ENCODE measurements around the gene ZNF556.

The ZNF556 gene

DNA sequence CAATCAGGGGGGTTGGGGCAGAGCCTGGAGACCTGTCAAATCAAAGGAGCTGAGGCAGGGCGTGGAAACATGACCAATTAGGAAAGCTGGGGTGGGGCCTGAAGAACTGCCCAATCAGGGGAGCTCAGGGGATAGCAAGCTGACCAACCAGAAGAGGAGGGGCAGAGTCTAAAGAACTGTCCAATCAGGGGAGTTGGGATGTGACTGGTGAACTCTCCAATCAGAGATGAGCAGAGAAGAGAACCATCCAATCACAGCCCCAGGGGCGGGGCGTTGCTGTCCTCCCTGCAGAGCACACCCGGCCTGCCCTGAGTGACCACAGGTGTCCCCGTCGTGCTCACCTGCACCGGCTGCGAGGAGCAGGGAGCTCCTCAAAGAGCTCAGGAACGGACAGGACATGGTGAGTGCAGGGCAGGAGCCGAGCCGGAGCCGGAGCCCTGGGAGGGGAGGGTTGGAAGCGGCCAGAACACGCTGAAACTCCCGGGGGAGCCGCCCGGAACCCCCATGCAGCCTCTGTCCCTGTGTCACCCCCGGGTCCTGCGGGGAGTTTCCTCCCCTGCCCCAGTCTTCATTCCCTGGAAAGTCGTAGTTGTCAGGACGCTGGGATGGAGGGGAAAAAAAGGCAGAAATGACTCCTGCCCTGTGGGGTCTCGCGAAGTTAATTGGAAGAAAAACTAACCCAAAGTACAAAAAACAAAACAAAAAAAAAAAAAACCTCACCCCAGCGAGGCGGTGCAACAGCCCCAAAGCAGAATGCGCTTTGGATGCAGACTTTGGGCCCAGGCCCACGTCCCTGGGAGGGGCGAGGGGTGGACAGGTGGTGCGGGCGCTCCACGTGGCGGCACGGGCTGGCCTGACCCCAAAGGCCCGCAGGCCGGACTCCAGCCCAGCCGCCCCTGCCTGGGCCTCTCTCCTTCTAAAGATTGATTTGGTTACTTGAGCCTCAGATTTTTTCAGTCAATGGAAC is at the start of gene ZNF556:
TSS of gene ZNF556 (plus strand) at position 311 of the 967 bp plus-strand sequence. CDS start at position 398, 87 bp downstream.
- no peak for DNase-seq (ENCODE audit: low read depth in 2 of 2, low spot score in 1 of 2)

GRCh38 chr19:2819540-2820111 is 47.5 kb upstream of the ZNF556 start, which contains the start of gene ZNF554:
ZNF554 (plus strand) TSS chr19:2819868; CDS start chr19:2820072, 204 bp downstream.
- peak; percentile 94 to 95 for DNase-seq (ENCODE audit: low read depth in 2 of 2, low spot score in 1 of 2)

- DNase-seq (ENCODE audit: low read depth in 2 of 2, low spot score in 1 of 2): no peak
Observed at GRCh38 chr19:2820112-2820702, 46.9 kb upstream of the ZNF556 start.

DNA sequence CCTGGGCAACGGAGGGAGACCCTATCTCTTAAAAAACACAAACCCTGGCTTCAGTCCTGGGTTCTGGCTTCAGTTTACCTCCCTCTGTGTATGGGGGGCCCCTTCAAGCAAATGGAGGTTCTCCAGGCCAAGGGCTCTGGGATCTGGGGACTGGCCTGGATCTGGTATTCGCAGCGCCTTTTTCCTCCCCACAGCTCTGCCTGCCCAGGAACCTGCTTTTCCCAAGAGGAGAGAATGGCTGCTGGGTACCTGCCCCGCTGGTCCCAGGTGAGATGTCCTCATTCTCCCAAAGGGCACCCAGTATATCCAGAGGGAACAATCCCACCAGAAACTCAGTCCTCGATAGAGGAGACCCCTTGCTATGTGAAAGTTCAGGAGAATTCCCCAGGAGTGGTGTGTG is 44.3 kb upstream of the ZNF556 start:
- DNase-seq (ENCODE audit: low read depth in 2 of 2, low spot score in 1 of 2): no peak

- DNase-seq (ENCODE audit: low read depth in 2 of 2, low spot score in 1 of 2): no peak
Observed at GRCh38 chr19:2823646-2824045, 43.5 kb upstream of the ZNF556 start.

DNA sequence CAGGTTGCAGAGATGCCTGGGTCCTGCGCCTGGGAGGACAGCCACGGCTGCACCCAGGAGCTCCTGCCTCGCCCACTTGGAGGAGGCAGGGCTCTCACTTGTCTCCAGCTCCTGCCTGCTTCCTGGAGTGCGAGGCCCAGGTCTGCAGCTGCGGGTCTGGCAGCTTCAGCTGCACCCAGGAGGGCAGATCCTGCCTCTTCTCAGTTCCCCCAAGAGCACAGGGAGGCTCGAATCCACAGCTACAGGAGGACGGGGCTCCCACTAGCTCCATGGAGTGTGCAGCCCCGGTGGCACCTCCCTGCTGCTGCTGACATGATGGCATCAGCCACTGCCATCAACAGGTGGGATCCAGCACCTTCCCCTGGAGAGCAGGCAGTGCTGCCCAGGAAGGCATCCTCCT is 43.0 kb upstream of the ZNF556 start:
- DNase-seq (ENCODE audit: low read depth in 2 of 2, low spot score in 1 of 2): no peak

GRCh38 chr19:2827022-2827421 is 40.1 kb upstream of the ZNF556 start:
- DNase-seq (ENCODE audit: low read depth in 2 of 2, low spot score in 1 of 2): no peak

DNA sequence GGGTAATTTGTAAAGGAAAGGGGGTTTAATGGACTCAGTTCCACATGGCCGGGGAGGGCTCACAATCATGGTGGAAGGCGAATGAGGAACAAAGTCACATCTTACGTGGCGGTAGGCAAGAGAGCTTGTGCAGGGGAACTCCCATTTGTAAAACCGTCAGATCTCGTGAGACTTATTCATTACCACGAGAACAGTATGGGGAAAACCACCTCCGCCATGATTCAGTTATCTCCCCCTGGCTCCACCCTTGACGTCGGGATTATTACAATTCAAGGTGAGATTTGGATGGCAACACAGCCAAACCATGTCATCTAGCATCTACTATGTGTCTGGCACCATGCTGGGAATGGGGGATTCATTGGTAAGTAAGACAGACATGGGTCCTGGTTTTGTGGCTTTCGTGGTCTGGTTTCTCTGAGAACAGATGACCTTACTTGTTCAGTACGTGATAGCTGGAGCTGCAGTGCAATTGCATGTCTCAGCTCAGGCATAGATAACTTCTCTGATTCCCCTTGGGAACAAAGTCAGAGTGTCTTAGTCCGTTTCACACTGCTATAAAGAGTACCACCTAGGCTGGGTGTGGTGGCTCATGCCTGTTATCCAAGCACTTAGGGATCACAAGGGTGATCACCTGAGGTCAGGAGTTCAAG is 39.2 kb upstream of the ZNF556 start:
- DNase-seq (ENCODE audit: low read depth in 2 of 2, low spot score in 1 of 2): no peak

GRCh38 chr19:2834294-2834871 is 32.8 kb upstream of the ZNF556 start:
- no peak for DNase-seq (ENCODE audit: low read depth in 2 of 2, low spot score in 1 of 2)

GRCh38 chr19:2837430-2837829 is 29.7 kb upstream of the ZNF556 start:
- DNase-seq (ENCODE audit: low read depth in 2 of 2, low spot score in 1 of 2): no peak

DNA sequence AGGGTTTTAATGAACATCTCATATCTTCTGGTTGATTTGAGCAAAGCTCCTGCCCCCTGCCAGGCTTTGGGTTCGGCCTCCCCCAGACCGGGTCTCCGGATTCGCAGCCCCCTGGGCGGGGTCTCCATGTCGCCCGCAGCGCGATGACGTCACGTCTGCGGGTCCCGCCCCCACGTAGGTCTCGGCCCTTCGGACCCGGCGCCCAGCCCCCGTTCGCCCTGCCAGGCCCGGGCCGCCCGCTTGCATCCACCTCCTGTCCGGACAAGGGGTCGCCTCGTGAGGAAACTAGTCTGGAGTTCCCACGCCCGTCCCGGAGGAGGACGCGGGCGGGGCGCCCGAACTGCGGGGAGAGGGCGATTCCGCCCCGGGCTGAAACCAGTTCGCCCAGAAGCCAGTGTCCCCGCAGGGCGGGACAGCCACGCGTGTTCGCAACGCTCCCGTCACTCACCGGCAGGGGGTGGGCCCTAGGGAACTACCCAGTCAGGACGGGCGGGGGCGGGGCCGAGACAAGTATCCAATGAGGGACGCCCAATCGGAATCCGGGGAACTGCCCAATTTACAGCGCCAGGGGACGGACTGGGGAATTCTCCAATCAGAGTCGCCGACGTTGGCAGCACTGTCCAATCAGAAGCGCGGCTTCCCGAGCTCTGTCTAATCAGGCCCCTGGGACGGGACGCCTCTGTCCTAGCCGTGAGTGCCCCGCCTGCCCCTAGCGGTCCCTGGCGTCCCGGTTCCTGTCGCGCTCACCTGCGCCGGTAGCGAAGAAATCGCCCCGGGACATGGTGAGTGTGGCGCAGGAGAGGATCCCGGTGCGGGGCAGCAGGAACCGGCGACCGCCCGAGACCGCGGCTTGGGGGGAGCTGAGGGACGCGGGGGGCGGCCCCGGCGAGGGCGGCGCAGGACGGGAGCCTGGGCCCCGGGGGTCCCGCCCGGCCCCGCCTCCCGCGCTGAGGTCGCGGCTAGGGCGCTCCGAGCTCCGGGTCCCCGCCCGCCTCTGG is 26.0 kb upstream of the ZNF556 start, which contains the start of gene ZNF555:
TSS of gene ZNF555 (plus strand) at position 682 of the 998 bp plus-strand sequence. CDS start at position 780, 98 bp downstream.
- DNase-seq (ENCODE audit: low read depth in 2 of 2, low spot score in 1 of 2): peak; percentile 97 to 99

DNA sequence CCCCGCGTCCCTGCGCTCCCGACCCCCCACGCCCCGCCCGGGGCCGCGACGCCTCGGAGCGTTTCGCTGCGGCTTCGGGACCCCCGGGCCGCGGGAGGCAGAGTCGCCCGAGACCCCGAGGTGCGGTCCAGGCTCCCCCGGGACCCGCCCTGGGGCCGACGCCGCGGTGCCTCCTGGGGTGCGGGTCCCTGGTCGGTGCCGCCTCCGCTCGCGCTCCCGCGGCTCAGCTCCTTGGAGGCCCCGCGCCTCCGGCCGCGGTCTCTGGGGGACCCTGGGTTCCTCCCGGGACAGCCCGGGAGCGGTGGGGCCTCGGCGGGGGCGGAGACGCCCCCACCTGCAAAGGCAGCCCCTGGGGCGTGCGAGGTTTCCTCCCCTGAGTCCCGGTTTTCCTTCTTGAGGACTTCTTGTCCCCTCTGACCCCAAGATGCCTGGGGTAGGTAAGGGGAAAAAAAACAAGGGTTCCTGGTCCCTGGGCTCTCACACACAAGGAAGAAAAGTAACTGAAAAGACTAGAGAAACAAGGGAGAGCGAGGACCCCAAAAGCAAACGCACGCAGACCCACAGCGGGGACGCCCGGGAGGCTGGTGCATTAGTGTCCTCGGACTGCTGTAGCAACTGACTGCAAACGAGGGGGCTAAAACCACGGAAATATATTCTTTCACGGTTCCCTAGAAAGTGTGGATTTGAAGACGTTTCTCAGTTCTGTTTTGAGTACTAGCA is 25.1 kb upstream of the ZNF556 start:
- no peak for DNase-seq (ENCODE audit: low read depth in 2 of 2, low spot score in 1 of 2)

DNA sequence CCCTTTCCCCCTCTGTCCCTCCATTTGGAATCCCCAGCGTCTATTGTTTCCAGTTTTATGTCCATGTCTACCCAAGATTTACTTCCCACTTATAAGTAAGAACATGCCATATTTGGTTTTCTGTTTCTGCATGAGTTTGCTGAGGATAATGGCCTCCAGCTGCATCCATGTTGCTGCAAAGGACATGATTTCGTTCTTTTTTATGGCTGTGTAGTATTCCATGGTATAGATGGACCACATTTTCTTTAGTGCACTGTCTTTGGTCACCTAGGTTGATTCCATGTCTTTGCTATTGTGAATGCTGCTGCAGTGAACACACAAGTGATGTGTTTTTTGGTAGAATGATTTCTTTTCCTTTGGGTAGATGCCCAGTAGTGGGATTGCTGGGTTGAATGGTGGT is 22.0 kb upstream of the ZNF556 start:
- no peak for DNase-seq (ENCODE audit: low read depth in 2 of 2, low spot score in 1 of 2)

DNA sequence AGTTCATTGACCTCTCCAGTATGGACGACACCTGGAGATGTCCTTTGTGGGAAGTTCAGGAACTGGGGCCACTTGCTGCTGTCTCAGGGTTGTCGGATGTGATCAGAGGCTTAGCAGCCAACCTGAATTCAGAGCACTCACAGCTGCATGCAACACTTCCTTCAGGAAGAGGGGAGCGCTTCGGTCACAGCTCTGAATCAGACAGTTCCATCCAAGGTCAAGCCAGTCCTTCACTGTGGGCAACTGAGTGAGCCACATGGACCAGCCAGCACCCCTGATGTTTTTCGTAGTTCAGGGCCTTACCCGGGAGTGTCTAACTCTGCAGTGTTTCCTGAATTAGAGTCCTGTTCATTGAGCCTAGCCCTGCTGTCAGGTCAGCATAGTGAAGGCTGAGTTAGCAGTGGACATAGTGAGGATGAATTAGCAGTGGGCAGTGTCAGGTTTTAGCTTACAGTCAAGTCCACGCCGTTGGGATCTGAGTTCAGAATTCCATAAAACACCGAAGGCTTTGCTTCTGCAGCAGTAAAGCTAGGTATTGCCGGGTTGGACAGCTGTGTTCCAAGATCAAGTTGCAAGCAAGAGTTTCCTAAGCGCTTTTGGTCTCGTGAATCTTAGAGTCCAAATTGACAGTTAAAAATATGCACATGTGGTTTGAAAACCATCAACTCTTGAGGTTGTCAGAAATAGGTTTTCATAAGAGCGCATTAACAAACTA is 20.8 kb upstream of the ZNF556 start:
- DNase-seq (ENCODE audit: low read depth in 2 of 2, low spot score in 1 of 2): no peak

GRCh38 chr19:2847507-2847906 is 19.6 kb upstream of the ZNF556 start:
- no peak for DNase-seq (ENCODE audit: low read depth in 2 of 2, low spot score in 1 of 2)

DNA sequence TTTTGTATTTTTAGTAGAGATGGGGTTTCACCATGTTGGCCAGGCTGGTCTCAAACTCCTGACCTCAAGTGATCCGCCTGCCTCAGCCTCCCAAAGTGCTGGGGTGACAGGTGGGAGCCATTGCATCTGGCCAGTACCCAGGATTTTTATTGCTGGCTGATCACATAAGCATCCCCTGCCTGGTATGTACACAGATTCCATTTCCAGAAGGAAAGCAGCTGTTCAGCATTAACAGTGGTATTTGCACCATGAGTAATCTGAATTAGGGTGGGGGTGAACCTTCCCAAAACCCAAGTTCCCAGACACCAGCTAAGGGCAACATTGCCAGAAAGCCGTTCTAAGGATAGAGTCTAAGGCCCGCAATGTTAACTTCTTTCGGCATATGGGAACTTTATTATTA is 18.5 kb upstream of the ZNF556 start:
- no peak for DNase-seq (ENCODE audit: low read depth in 2 of 2, low spot score in 1 of 2)

DNA sequence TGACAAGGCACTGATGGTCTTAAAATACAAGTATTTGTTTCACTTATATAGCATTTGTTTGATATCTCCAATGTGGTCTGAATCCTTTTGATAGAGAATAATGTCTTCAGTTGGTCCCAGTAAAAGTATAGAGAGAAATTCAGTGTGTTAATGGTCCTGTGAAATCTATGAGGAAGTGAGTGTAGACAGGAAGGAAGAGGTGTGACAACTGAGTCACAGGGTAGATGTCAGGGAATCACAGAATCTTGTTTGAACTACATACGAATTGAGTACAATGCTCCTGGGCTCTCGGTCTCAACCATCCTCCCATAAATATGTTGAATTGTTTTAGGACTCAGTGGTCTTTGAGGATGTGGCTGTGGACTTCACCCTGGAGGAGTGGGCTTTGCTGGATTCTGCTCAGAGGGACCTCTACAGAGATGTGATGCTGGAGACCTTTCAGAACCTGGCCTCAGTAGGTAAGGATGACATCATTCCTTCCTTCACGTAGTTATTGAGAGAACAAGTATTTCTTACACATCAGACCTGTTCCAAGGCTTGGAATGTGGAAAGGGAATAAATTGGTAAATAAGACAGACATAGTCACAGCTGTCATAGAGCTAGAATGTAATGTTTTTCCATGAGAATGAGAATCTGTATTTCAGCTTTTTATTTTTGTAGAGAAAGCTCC is 16.7 kb upstream of the ZNF556 start:
- DNase-seq (ENCODE audit: low read depth in 2 of 2, low spot score in 1 of 2): no peak

DNA sequence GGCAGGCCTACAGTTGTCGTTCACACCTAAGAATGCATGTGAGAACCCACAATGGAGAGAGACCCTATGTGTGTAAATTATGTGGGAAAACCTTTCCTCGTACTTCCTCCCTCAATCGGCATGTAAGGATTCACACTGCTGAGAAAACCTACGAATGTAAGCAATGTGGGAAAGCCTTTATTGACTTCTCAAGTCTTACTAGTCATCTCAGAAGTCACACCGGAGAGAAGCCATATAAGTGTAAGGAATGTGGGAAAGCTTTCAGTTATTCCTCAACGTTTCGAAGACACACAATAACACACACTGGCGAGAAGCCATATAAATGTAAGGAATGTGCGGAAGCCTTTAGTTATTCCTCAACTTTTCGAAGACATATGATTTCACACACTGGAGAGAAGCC is 14.5 kb upstream of the ZNF556 start:
- DNase-seq (ENCODE audit: low read depth in 2 of 2, low spot score in 1 of 2): no peak

Measured in stimulated activated CD8-positive, alpha-beta memory T cell treated with anti-CD3 and anti-CD28 coated beads, Interleukin-4, amount 100 ng/mL, for 4 hours (primary cell).